NCI-H1048 (cell line): Measurements from ENCODE around the gene FGF18.
"Not testable (repeated sequence)": the region's sequence is repeated elsewhere in the genome, so short reads cannot be mapped to it uniquely, and the experiment has no call there.

Source experiments
- DNase-seq: peaks from one replicate; lab custom pipeline; 2025; lab: John Stamatoyannopoulos, UW

FGF18 gene, protein sequence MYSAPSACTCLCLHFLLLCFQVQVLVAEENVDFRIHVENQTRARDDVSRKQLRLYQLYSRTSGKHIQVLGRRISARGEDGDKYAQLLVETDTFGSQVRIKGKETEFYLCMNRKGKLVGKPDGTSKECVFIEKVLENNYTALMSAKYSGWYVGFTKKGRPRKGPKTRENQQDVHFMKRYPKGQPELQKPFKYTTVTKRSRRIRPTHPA

DNA sequence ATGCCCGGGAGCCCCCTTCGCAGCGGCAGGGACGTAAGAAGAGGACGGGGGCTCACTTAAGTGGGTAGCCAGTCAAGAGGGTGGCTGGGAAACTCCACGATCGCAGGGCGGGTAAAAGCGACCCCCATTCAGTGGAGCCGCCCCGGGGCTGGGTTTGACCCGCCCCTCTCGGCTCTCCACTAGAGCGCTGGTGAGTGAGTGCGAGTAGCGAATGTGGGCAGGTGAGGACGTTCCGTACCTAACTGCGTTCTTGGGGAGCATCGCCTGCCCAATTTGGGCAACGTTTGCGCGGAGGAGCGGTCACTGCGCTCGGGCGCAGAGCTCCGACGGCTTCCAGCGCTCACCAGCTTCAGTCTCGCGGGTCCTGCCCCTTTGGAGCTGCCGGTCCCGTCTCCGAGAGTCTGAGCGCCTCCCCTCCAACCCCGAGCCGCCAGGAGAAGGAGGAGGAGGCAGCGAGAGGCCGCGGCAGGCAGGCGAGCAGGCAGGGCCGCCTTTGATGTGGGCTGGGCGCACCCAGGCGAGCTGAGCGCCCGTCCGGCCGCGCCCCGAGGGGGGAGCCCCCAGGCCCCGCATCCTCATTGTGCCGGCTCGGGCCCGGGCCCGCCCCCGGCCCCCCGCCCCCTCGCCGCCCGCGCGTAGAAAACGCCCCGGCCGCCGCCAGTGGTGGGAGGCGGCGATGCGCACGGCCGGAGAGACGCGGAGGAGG, at the start of gene FGF18:
Gene FGF18, plus strand, starts transcription at position 666 of the 706 bp plus-strand sequence. CDS start 553 bp downstream, outside the sequence.
- DNase-seq, result no peak

DNA sequence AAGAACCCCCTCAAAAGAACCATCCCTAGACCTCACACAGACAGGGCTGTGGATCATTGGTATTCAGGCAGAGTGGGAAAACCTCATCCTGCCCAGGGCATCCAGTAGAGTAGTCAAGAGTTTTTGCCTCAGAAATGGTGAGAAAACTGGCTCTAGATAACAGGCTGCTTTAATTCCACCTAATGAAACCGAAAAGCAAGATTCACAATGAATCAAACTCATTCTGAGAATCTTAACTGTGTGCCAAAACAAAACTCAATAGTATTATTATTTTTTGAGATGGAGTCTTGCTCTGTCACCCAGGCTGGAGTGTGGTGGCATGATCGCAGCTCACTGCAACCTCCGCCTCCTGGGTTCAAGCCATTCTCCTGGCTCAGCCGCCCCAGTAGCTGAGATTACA, 49.5 kb upstream of the FGF18 start:
- no peak for DNase-seq

DNA sequence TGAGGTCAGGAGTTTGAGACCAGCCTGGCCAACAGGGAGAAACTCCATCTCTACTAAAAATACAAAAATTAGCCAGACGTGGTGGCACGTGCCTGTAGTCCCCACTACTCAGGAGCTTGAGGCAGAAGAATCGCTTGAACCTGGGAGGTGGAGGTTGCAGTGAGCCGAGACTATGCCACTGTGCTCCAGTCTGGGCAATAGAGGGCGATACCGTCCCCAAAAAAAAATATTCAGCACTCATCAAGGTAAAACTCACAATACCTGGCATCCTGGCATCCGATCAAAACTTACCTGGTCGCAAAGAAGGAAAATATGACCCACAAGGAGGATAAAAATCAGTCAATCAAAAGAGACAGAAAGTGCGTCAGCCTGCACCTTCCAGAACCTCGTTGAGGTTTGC, 48.6 kb upstream of the FGF18 start:
- not testable (repeated sequence) for DNase-seq

DNA sequence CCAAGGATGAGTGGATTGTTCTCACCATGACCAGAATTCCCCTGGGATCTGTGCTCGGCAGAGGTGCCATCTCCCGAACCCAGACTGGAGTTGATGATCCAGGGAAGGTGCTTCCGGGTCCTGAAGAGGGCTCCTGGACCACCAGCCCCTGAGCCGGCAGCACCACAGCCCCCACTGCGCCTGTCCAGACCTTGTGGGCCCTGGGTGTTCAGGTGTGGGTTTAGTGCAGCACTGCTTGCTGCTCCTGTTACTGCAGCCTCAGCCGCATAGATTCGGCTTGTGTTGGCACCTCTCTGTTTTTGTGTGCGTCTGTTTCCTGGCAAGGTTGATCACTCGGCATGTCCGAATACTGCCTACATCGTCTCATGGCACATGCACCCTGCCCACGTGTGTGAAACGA, 48.1 kb upstream of the FGF18 start:
- no peak for DNase-seq

DNA sequence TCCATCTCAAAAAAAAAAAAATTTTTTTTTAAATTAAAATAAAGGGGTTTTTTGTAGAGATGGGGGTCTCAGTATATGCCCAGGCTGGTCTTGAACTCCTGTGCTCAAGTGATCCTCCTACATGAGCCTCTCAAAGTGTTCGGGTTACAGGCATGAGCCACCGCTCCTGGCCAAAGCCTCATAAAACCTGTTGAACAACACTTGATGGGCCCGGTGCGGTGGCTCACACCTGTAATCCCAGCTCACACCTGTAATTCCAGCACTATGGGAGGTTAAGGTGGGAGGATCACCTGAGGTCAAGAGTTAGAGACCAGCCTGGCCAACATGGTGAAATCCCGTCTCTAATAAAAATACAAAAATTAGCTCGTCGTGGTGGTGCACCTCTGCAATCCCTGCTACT, 39.5 kb upstream of the FGF18 start:
- DNase-seq, result no peak

DNA sequence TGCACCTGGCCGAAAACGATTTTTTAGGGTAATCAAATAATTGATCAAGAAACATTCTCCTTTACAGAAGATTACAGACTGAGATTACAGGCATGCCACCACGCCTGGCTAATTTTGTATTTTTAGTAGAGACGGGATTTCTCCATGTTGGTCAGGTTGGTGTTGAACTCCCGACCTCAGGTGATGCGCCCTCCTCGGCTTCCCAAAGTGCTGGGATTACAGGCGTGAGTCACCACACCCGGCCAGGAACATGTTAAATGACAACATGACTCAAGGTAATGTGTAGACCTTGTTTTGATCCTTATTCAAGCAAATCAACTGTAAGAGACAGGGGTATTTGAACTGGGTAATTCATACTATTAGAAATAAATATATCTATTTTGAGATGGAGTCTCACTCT, 35.0 kb upstream of the FGF18 start:
- DNase-seq, result not testable (repeated sequence)

DNA sequence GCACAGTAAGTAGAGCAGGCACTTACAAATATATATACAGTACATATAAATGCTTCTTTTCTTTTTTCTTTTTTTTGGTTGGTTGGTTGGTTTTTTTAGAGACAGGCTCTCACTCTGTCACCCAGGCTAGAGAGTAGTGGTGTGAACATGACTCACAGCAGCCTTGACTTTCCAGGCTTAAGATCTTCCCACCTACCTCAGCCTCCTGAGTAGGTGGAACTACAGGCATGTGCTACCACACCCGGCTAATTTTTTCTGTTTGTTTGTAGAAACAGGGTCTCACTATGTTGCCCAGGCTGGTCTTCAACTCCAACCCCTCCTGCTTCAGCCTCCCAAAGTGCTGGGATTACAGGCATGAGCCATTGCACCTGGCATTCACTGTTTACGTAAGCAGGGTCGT, 34.4 kb upstream of the FGF18 start:
- DNase-seq, result not testable (repeated sequence)

DNA sequence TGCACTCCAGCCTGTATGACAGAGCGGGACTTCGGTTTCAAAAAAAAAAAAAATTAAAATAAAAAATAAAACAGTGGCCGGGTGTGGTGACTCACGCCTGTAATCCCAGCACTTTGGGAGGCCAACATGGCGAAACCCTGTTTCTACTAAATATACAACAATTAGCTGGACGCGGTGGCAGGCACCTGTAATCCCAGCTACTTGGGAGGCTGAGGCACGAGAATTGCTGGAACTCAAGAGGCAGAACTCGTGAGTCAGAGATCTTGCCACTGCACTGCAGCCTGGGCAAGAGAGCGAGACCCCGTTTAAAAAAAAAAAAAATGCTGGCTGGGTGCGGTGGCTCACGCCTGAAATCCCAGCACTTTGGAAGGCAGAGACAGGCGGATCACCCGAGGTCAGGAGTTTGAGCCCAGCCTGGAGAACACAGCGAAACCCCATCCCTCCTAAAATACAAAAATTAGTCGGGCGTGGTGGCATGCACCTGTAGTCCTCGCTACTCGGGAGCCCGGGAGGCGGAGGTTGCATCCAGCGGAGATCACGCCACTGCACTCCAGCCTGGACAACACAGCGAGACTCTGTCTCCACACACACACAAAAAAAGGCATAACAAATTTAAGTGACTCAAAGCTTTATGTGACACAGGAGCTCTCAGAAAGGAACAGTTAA, 33.3 kb upstream of the FGF18 start:
- no peak for DNase-seq

DNA sequence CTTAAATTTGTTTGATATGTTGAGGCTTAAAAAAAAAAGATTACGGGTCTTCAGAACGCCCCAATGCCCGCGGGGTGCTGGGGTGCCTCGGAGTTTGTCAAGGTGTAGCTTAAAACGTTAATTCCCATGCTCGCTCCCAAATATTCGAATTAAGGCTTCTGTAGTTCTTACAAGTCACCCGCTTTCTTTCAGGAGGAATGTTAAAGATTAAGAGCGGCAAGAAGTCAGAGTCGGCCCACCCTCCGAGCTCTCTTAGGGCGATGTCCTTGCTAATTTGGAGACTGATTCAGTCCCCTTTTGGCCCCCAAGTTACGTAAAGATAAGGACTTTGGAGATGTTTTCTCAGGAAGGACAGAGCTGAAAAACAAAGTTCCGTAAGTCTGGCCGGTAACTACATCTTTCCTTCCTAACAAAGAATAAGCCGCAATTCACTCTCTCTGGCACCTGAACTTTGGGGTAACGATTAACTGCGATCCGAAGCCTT, 32.5 kb upstream of the FGF18 start:
- no peak for DNase-seq

DNA sequence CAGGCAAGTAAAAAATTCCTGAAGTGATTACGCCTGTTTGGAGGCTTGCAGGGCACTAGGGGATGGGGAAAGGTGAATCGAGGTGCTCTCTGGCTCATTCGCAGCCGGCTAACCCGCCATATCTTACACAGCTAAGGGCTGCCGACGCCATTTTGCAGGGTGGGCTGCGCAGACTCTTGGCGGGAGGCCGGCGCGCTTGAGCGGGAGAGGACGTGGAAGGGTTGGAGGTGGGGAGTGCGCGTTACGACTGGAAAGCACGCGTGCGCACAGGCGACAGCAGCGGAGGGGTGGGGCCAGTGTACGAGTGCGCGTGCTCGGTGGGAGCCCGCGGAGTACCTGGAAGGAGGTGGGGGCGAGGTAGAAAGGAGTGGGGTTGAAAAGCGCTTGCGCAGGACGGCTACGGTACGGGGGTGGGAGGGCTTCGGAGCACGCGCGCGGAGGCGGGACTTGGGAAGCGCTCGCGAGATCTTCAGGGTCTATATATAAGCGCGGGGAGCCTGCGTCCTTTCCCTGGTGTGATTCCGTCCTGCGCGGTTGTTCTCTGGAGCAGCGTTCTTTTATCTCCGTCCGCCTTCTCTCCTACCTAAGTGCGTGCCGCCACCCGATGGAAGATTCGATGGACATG, 32.0 kb upstream of the FGF18 start, which contains the start of gene NPM1:
Gene NPM1, plus strand, starts transcription at position 505 of the 625 bp plus-strand sequence. Its CDS starts 100 bp downstream, at position 605.
- peak; percentile 97 for DNase-seq

DNA sequence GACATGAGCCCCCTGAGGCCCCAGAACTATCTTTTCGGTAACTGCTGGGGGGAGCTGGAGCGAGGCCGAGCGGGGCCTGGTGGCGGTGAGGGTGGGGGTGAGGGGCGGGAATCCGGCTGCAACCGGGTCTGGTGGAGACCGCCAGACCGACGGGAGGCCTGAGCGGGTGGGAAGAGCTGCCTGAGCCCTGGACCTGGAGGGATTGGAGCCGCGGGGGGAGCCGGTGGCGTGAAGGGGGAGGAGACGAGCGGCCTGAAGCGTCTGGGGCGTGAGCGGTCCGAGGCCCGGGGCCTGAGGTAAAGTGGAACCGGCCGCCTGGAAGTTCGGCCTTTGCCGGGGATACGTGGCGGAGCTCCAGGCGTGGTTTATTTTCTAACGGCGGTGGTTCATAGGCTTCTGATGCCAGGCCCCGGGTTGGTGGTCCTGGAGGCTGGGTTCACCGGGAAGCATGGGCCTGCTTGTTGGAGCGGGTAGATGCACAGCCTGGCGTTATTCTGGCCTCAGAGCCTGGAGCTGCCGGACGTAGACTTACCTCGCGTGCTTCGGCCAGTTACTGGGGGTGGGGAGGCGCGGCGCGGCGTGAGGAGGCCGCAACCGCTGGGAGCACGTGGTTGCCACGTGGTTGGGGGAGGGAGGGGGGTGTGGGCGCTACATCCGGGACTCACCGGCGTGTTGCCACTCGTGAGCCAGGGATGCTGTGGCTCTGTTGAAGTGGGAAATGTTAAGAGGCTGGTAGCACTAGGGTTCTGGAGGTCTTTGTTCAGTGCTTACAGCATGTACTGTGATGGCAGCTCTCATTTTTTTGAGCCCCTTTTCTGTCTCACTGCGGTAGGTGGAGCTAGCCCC, 31.3 kb upstream of the FGF18 start:
- DNase-seq, result no peak

DNA sequence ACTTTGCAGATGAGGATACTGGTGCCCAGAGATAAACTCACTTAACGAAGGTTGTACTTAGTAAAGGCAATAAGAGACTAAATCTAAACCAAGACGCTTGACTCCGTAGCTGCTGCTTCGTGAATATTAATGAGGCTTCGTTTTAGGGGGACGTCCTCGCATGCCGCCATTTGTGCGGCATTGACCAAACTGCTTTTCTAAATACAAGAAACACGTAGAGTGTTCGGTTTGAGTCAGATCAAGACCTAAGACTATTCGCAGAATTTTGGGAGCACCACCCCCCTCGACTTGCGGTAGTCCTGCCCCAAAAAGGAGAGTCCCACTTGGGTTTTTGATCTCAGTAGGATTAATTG, 30.7 kb upstream of the FGF18 start:
- DNase-seq, result no peak

DNA sequence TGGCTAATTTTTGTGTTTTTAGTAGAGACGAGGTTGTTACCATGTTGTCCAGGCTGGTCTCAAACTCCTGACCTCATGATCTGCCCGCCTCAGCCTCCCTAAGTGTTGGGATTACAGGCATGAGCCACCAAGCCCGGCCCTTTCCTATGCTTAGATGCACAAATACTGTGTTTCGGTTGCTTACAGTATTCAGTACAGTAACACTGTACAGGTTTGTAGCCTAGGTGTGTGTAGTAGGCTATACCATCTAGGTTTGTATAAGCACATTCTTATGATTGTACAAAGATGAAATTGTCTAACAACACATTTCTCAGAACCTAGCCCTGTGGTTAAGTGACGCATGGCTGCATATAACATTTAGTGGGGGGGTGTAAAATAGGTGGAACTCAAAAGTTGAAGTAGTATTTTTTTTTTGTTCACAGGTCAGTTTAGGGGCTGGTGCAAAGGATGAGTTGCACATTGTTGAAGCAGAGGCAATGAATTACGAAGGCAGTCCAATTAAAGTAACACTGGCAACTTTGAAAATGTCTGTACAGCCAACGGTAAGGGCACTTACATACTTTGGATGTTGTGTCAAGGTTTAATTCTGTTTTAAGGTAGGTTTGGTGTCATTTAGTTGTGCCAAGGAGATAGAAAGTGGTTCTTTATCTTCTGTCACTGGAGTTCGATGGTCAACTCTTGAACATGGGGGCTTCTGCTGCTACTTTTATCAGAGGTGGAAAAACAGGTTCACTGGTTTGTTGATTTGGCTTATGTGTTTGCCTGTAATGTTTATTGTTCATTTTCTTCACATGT, 28.4 kb upstream of the FGF18 start:
- no peak for DNase-seq

DNA sequence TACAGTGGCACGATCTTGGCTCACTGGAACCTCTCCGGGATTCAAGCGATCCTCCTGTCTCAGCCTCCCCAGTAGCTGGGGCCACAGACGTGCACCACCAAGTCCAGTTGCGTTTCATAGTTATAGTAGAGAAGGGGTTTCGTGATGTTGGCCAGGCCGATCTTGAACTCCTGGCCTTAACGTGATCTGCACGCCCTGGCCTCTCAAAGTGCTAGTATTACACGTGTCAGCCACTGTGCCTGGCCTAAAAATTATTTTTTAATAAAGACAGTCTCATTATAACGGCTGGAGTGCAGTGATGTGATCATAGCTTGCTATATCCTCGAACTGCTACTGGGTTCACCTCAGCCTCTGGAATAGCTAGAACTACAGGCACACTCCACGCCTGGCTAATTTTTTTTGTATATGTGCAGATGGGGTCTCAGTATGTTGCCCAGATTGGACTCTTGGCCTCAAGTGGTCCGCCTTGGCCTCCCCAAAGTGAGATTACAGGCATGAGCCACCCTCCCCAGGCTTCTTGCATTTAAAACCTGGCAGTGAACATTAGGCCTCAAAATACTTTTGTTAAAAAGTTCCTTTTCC, 27.4 kb upstream of the FGF18 start:
- no peak for DNase-seq

DNA sequence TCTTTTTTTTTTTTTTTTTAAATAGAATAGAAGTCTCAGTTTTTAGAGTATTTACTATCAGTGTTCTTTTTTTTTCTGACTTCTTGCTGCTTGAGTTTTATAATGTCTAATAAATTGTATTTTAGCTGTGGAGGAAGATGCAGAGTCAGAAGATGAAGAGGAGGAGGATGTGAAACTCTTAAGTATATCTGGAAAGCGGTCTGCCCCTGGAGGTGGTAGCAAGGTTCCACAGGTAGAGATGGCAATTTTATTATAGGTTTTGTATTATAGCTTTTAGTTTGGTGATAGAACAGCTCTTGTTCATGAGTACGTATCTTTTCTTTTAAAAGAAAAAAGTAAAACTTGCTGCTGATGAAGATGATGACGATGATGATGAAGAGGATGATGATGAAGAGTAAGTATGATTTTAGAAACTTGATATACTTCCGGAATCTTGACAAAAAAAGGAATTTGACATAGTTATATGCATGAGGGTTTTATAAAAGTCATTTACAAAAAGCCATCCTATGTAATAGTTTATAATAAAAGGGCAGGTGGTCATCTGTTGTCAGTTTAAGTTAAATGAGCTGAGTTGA, 26.8 kb upstream of the FGF18 start:
- DNase-seq, result no peak

DNA sequence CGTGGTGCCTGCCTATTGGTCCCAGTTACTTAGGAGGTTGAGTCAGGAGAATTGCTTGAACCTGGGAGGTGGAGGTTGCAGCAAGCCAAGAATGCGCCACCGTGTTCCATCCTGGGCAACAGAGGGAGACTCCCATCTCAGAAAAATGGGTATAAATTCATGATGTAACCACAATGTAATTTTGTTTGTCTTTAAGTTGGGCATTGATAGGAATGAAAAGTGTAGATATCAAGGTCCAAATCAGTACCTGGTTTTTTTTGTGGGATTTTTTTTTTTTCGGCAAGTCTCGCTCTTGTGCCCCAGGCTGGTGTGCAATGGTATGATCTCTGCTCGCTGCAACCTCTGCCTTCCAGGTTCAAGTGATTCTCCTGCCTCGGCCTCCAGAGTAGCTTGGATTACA, 24.4 kb upstream of the FGF18 start:
- DNase-seq, result no peak

DNA sequence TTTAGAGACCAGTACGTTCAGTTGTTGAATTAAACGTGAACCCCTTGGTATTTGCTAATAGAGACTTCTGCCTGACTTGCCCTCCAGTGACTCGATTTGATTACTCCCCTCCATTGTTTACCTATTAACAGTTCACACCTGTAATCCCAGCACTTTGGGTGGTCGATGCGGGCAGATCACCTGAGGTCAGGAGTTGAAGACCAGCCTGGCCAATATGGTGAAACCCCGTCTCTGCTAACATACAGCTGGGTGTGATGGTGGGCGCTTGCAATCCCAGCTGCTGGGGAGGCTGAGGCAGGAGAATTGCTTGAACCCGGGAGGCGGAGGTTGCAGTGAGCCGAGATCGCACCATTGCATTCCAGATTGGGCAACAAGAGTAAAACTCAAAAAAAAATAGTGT, 22.9 kb upstream of the FGF18 start:
- DNase-seq, result not testable (repeated sequence)

DNA sequence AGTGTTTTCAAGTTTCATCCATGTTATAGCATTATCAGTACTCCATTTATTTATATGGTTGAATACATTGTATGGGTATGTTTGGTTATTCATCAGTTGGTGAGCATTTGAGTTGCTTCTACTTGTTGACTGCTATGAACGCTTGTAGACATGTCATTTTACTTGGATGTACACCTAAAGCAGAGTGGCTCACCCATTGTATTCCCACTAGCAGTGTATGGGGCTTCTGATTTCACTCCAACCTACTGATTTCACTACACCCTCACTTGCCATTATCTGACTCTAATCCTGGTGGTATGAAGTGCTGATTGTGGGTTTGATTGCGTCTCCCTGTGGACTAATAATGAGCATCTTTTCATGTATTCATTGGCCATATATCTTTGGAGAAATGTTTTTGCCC, 22.3 kb upstream of the FGF18 start:
- no peak for DNase-seq

DNA sequence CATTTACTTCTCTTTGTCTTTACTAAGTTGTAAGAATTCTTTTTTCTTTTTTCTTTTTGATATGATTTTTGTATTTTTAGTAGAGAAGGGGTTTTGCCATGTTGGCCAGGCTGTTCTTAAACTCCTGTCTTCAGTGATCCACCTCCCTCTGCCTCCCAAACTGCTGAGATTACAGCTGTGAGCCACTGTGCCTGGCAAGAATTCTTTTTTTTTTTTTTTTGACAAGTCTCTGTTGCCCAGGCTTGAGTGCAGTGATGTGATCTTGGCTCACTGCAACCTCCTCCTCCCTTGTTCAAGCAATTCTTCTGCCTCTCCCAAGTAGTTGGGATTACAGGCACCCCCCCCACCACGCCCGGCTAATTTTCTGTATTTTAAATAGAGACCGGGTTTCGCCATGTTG, 21.8 kb upstream of the FGF18 start:
- no peak for DNase-seq

DNA sequence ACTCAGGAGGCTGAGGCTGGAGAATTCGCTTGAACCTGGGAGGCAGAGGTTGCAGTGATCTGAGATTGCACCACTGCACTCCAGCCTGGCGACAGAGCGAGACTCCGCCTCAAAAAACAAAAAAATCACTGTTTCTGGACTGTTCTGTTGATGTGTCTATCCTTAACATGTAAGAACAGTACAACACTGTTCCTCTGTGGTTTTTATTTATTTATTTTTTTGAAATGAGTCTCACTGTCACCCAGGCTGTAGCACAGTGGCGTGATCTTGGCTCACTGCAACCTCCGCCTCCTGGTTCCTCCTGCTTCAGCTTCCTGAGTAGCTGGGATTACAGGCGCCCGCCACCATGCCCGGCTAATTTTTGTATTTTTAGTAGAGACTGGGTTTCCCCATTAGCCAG, 20.8 kb upstream of the FGF18 start:
- DNase-seq, result not testable (repeated sequence)
